Measurements from ENCODE around the gene CSGALNACT2.

- TF ChIP-seq CTCF (IDR thresholded peaks at IDR 0.05) (no peak), POLR2A (IDR thresholded peaks at IDR 0.05) (no peak)
Observed at GRCh38 chr10:43135064-43135463, 3.2 kb upstream of the CSGALNACT2 start.

Measured in thyroid gland (tissue), 4 donors.